ENCODE measurements around the gene HIVEP2. TPM values are rescaled to one million over a fixed set of nuclear protein-coding genes. Genes with fewer than 3 reads are reported as not detected.

The HIVEP2 gene
- total RNA-seq, 1 experiment from 2014 or later: 4.2 TPM

GRCh38 chr6:142872376-142872775, 72.6 kb downstream of the HIVEP2 start:
- H3K27ac Mint-ChIP-seq: no peak overlapping the region

More at GRCh38 chr6:142872376-142872775, 72.6 kb downstream of the HIVEP2 start:
- Histone ChIP-seq H2BK12ac (ENCODE audit: insufficient read length, low read depth, low read length) (no peak overlapping the region), H4K91ac (ENCODE audit: insufficient read length, low read depth, low read length) (no peak overlapping the region), H3K4ac (ENCODE audit: low read depth, low read length) (no peak overlapping the region), H2BK5ac (ENCODE audit: insufficient read length, low read length) (no peak overlapping the region), H4K5ac (ENCODE audit: insufficient read length, low read depth, low read length) (no peak overlapping the region), H3K9ac (ENCODE audit: extremely low read depth, insufficient read length, low read length) (no peak overlapping the region), H3K9me3 (ENCODE audit: control insufficient read depth, low read depth, low read length) (no peaks in the 10 kb centered on the region), H2AFZ (ENCODE audit: low read length) (no peak overlapping the region), H2BK120ac (ENCODE audit: low read depth, low read length, poor library complexity, severe bottlenecking) (no peak overlapping the region), H3K27ac (ENCODE audit: insufficient read length, low read depth, low read length) (no peak overlapping the region), H3K23me2 (ENCODE audit: insufficient read length, low read depth, low read length, poor library complexity, severe bottlenecking) (no peaks in the 10 kb centered on the region), H3K14ac (ENCODE audit: insufficient read depth, low read length) (no peak overlapping the region), H3K79me1 (ENCODE audit: insufficient read depth, low read depth, low read length, poor library complexity, severe bottlenecking) (no peaks in the 10 kb centered on the region), H3T11ph (ENCODE audit: low read length) (no peak overlapping the region), H4K8ac (replicated peaks; ENCODE audit: insufficient read length, low read depth, low read length) (no peak overlapping the region), H3K4me2 (ENCODE audit: insufficient read depth, insufficient read length, low read length) (no peak overlapping the region), H2BK20ac (ENCODE audit: low read depth, low read length, poor library complexity, severe bottlenecking) (no peak overlapping the region), H3K27me3 (ENCODE audit: insufficient read depth, low read length) (no peaks in the 10 kb centered on the region), H3K18ac (ENCODE audit: insufficient read length, low read depth, low read length) (no peak overlapping the region), H2BK15ac (ENCODE audit: low read depth, low read length) (no peak overlapping the region), H3K79me2 (ENCODE audit: insufficient read depth, low read length) (no peaks in the 10 kb centered on the region; the same call in 1 of the 2 replicates), H2AK5ac (ENCODE audit: insufficient read length, low read length) (no peak overlapping the region), H3K23ac (ENCODE audit: insufficient read length, low read depth, low read length) (no peak overlapping the region), H3K56ac (ENCODE audit: insufficient read length, low read depth, low read length) (no peak overlapping the region), H3K4me1 (ENCODE audit: insufficient read depth, low read length) (peaks cover 9% of the 10 kb centered on the region; the same call in 1 of the 2 replicates), H4K20me1 (ENCODE audit: control insufficient read depth, insufficient read depth, insufficient read length) (no peaks in the 10 kb centered on the region)
- no CpG with 5 or more reads among the region's 3 CpGs for WGBS (ENCODE audit: extremely low coverage, insufficient read length, low lambda C conversion rate)
- no peaks in the 10 kb centered on the region for H3K36me3 Mint-ChIP-seq (ENCODE audit: insufficient read depth in 1 of 3, low read depth in 3 of 3)
- no peak overlapping the region for H3K4me3 Mint-ChIP-seq
- H3K27me3 Mint-ChIP-seq (ENCODE audit: low read depth): no peaks in the 10 kb centered on the region
- no peak for TF ChIP-seq CTCF (conservative IDR thresholded peaks at IDR 0.05)
- H3K4me1 Mint-ChIP-seq: peaks cover 12 to 14% of the 10 kb centered on the region in 2 experiments
- DNase-seq: no peak
- no peaks in the 10 kb centered on the region for H3K9me3 Mint-ChIP-seq
